ENCODE data around the gene SLC11A2. TPM values are rescaled to one million over a fixed set of nuclear protein-coding genes. Genes with fewer than 3 reads are reported as not detected.

Gene SLC11A2
- total RNA-seq, 1 donor from 2014 or later: 41.1 TPM

DNA sequence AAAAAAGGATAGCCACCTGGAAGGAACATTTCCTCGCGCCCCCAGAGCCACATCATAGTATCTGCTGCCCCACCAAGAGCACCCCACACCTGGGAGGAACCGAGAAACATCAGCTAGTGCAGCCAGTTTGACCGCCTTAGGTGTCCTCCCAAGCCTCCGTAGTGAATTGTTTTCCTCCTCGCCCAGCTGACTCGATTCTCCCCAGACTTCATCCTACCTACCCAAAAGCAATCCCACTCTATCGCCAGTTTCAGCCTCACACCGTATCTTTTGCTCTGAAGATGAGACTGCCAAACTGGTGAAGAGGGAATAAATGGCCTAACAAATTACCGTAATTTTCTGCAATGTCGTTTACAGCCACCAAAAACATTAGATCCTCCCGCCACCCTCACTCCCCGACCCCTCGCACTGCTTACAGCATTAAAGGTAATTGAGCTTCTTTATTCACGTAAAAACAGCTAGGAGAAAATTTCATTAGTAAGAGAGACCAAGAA lies 1.2 kb upstream of the SLC11A2 start:
- Mint-ChIP-seq H3K27ac (ENCODE audit: unreplicated experiment) (no peak overlapping the region), H3K9me3 (ENCODE audit: unreplicated experiment) (no peaks in the 10 kb centered on the region), H3K36me3 (ENCODE audit: unreplicated experiment) (no peaks in the 10 kb centered on the region), H3K4me3 (ENCODE audit: unreplicated experiment) (peak overlapping the region; percentile 30), H3K4me1 (ENCODE audit: low read depth, unreplicated experiment) (peaks cover 14% of the 10 kb centered on the region), H3K27me3 (ENCODE audit: unreplicated experiment) (peaks cover 3% of the 10 kb centered on the region)
- TF ChIP-seq, protein P1, sequence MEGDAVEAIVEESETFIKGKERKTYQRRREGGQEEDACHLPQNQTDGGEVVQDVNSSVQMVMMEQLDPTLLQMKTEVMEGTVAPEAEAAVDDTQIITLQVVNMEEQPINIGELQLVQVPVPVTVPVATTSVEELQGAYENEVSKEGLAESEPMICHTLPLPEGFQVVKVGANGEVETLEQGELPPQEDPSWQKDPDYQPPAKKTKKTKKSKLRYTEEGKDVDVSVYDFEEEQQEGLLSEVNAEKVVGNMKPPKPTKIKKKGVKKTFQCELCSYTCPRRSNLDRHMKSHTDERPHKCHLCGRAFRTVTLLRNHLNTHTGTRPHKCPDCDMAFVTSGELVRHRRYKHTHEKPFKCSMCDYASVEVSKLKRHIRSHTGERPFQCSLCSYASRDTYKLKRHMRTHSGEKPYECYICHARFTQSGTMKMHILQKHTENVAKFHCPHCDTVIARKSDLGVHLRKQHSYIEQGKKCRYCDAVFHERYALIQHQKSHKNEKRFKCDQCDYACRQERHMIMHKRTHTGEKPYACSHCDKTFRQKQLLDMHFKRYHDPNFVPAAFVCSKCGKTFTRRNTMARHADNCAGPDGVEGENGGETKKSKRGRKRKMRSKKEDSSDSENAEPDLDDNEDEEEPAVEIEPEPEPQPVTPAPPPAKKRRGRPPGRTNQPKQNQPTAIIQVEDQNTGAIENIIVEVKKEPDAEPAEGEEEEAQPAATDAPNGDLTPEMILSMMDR (IDR thresholded peaks at IDR 0.05; ENCODE audit: partially characterized antibody, unreplicated experiment): no peak
- no peak for DNase-seq

DNA sequence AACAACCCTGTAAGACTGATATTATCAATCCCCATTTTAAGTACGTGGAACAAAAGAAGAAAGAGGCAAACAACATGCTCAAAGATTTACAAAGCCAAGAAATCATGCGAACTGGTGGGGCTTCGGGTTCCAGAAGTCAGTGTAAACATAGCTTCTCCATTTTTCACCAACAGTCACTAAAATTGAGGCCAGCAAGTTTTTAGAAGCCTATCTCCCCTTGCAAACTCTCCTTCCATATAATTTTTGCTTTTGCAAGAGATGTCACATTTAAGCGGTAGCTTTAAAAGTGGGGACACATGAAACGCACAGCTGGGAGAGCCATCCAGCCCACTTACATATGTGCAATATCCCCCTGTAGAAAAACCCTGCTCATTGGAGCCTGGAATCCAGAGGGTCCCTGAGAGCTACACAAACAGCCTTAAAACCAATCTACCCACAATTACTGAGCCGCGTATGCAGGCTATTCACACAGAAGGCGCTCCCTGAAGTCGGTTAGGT lies 797 bp downstream of the SLC11A2 start:
- no peak for DNase-seq
- TF ChIP-seq, protein P1 (IDR thresholded peaks at IDR 0.05; ENCODE audit: partially characterized antibody, unreplicated experiment): no peak
- Mint-ChIP-seq H3K4me3 (ENCODE audit: unreplicated experiment) (peak overlapping the region; percentile 91), H3K9me3 (ENCODE audit: unreplicated experiment) (no peaks in the 10 kb centered on the region), H3K27me3 (ENCODE audit: unreplicated experiment) (peaks cover 3% of the 10 kb centered on the region), H3K27ac (ENCODE audit: unreplicated experiment) (peak overlapping the region; percentile 97), H3K36me3 (ENCODE audit: unreplicated experiment) (no peaks in the 10 kb centered on the region), H3K4me1 (ENCODE audit: low read depth, unreplicated experiment) (peaks cover 17% of the 10 kb centered on the region)

DNA sequence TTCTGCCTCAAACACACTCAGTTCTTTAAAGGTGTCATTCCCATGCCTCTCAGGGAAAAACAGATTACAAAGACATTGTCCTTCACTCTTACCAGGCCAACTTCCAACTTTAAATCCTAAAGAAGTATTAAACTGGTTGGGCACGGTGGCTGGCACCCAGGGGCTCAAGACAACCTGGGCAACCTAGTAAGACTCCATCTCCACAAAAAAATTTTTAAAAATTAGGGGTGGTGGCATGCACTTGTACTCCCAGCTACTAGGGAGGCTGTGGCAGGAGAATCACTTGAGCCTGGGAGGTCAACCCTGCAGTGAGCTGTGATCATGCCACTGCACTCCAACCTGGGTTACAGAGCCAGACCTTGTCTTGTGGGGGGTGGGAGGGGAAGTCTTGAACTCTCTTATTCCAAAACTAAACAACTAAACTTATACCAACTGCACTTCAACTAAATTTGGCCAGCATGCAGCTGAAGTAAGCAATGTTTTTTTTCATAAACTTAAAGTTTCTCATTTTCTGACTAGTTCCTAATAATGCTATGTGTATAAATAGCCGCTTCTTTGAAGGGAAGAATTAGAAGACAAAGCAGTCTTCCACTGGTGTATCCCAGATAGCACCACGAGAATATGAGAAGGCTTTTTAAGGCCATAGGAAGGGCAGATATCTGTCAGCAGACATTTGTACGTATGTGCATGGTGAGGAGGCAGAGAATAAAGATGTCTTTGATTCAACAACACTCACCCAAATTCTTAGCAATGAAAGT lies 2.4 kb downstream of the SLC11A2 start:
- Mint-ChIP-seq H3K4me1 (ENCODE audit: low read depth, unreplicated experiment) (peaks cover 17% of the 10 kb centered on the region), H3K27me3 (ENCODE audit: unreplicated experiment) (peaks cover 3% of the 10 kb centered on the region), H3K27ac (ENCODE audit: unreplicated experiment) (no peak overlapping the region), H3K4me3 (ENCODE audit: unreplicated experiment) (peak overlapping the region; percentile 91), H3K36me3 (ENCODE audit: unreplicated experiment) (no peaks in the 10 kb centered on the region), H3K9me3 (ENCODE audit: unreplicated experiment) (no peaks in the 10 kb centered on the region)
- DNase-seq: no peak
- TF ChIP-seq, protein P1 (IDR thresholded peaks at IDR 0.05; ENCODE audit: partially characterized antibody, unreplicated experiment): no peak

DNA sequence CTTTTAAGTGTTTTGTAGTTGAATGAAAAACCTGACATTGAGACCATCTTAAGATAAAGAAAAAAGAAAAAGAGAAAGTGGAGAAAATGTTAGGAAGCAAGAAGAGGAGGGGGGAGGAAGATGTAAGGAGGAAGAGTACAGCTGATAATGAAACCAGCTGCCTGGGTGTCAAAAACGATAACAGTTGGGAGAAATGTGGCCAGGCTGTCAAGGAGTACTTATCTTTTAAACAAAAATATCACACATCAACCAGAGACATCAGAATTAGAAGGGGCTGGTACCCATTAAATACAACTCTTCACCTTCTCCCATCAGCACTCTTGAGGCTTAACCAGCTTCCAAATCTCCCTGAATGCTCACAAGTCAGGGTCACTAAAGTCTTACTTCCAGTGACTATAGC lies 4.5 kb downstream of the SLC11A2 start:
- H3K27me3 Mint-ChIP-seq (ENCODE audit: unreplicated experiment): peaks cover 3% of the 10 kb centered on the region
- TF ChIP-seq, protein P1 (IDR thresholded peaks at IDR 0.05; ENCODE audit: partially characterized antibody, unreplicated experiment): no peak
- DNase-seq: no peak
- H3K27ac Mint-ChIP-seq (ENCODE audit: unreplicated experiment): no peak overlapping the region
- no peak overlapping the region for H3K4me3 Mint-ChIP-seq (ENCODE audit: unreplicated experiment)
- no peaks in the 10 kb centered on the region for H3K9me3 Mint-ChIP-seq (ENCODE audit: unreplicated experiment)
- peaks cover 17% of the 10 kb centered on the region for H3K4me1 Mint-ChIP-seq (ENCODE audit: low read depth, unreplicated experiment)
- H3K36me3 Mint-ChIP-seq (ENCODE audit: unreplicated experiment): no peaks in the 10 kb centered on the region

Measured in glutamatergic neuron (in vitro differentiated cells).